Right atrium auricular region (tissue), 2 donors: Measurements from ENCODE around the gene PGLYRP1. TPM values are rescaled to one million over a fixed set of nuclear protein-coding genes. Genes with fewer than 3 reads are reported as not detected.

Experiments
- DNase-seq: peaks from one replicate; pipeline ENCODE4 v3.0.0-alpha.2; 2019; ENCODE audit warnings: low spot score
- H3K27ac ChIP-seq, 2 donors: fragments of 200-600 bp; sonication (generic); 1 replicate in 1 of 2; 2 replicates in 1 of 2; pipeline ENCODE4 v1.5.1; 2016 to 2019
- H3K27me3 ChIP-seq, 2 donors: fragments of 200-600 bp; sonication (generic); one replicate each; pipeline versions ENCODE4 v1.5.1 to v1.6.0; 2017 to 2019
- H3K36me3 ChIP-seq: fragments of 200-600 bp; sonication (generic); one replicate; pipeline ENCODE4 v1.5.1; 2016
- H3K4me1 ChIP-seq, 2 donors: fragments of 200-600 bp; sonication (generic); one replicate each; pipeline versions ENCODE4 v1.5.1 to v1.6.0; 2017 to 2019
- H3K4me3 ChIP-seq, 2 donors: fragments of 200-600 bp; sonication (generic); 1 replicate in 1 of 2; 2 replicates in 1 of 2; pipeline ENCODE4 v1.5.1; 2017 to 2019; ENCODE audit warnings: mild to moderate bottlenecking in 1 of 2, moderate library complexity in 1 of 2
- H3K9me3 ChIP-seq, 2 donors: fragments of 200-600 bp; sonication (generic); one replicate each; pipeline ENCODE4 v1.5.1; 2019
- total RNA-seq, 2 donors: library from RNA; depleted of rRNA; stranded (reverse); fragments of >200 nt; gene quantifications; one replicate each; pipeline ENCODE4 v1.1.0, GENCODE V29; 2016
- TF ChIP-seq, protein P1 (sequence below), 2 donors: fragments of 200-600 bp; sonication (generic); IDR thresholded peaks; one replicate each; pipeline ENCODE4 v1.5.1; 2019; ENCODE audit warnings: antibody characterized with exemption in 2 of 2

PGLYRP1 gene
- total RNA-seq, 2 donors from 2014 or later = not detected

DNA sequence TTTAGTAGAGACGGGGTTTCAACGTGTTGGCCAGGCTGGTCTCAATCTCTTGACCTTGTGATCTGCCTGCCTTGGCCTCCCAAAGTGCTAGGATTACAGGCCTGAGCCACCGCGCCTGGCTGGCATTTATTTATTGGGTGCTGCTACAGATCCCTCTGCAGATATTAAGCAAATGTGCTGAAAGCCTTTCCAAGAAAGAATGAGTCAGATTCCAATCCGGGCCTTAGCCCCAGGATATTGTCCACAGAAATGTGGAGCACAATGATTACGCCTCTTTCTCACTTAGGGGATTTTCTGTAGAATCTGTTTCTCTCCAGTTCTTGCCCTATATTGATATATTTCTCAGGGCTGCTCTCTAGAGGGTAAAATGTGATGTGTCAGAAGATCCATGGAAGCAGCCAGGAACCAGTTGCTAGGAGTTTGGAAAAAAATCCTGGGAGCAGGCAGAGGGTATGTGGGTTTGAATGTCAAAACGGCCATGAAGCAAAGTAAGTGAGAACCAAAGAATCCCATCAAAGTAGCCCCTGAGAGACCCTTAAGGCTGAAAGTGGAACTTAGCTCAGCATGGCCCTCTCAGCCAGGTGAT is 42.7 kb upstream of the PGLYRP1 start:
- Histone ChIP-seq H3K4me3 (no peak overlapping the region), H3K4me1 (no peaks in the 10 kb centered on the region), H3K27ac (no peak overlapping the region), H3K9me3 (no peaks in the 10 kb centered on the region), H3K36me3 (no peaks in the 10 kb centered on the region), H3K27me3 (no peaks in the 10 kb centered on the region)
- TF ChIP-seq, protein P1, sequence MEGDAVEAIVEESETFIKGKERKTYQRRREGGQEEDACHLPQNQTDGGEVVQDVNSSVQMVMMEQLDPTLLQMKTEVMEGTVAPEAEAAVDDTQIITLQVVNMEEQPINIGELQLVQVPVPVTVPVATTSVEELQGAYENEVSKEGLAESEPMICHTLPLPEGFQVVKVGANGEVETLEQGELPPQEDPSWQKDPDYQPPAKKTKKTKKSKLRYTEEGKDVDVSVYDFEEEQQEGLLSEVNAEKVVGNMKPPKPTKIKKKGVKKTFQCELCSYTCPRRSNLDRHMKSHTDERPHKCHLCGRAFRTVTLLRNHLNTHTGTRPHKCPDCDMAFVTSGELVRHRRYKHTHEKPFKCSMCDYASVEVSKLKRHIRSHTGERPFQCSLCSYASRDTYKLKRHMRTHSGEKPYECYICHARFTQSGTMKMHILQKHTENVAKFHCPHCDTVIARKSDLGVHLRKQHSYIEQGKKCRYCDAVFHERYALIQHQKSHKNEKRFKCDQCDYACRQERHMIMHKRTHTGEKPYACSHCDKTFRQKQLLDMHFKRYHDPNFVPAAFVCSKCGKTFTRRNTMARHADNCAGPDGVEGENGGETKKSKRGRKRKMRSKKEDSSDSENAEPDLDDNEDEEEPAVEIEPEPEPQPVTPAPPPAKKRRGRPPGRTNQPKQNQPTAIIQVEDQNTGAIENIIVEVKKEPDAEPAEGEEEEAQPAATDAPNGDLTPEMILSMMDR (IDR thresholded peaks at IDR 0.05) = no peak
- no peak for DNase-seq

DNA sequence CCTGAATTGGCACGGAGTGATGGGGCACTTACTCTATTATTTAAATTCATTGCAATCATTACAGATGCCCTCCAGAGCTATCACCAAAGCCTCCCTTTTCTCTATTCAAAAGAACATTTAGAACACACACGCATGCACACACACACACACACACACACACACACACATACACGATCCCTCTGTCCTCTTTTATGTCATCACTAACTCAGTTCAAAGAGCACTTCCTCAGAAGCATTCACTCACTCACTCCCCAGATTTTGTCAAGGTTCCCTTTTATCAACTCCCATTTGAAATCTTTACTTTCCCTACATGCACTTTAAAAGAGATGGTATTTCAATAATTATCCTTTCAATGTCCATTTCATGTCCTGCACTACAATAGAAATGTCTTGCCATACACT is 40.3 kb upstream of the PGLYRP1 start:
- Histone ChIP-seq H3K27me3 (no peaks in the 10 kb centered on the region), H3K27ac (no peak overlapping the region), H3K9me3 (no peaks in the 10 kb centered on the region), H3K4me3 (no peak overlapping the region), H3K4me1 (no peaks in the 10 kb centered on the region), H3K36me3 (no peaks in the 10 kb centered on the region)
- TF ChIP-seq, protein P1 (IDR thresholded peaks at IDR 0.05) = no peak
- DNase-seq = no peak

DNA sequence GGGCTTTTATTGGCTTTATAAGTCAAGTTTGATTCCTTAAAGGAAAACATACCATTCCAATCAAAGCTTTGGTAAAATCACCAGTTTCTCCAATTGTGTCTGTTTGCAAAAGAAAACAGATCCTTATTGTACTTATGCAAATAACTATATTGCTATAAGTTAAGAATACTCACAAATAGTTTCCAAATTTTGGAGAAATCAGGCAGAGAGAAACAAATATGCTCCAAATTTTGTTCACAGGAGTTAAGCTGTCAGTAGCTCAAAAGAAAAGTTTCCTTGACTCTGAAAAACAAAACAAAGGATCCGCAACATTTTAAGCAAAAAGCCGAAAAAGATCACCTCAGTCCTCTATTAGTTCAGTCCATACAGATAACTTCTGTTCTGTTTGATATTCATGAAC is 37.2 kb upstream of the PGLYRP1 start:
- no peaks in the 10 kb centered on the region for H3K9me3 ChIP-seq
- no peaks in the 10 kb centered on the region for H3K4me1 ChIP-seq
- no peak for DNase-seq
- TF ChIP-seq, protein P1 (IDR thresholded peaks at IDR 0.05) = no peak
- H3K4me3 ChIP-seq = no peak overlapping the region
- H3K27ac ChIP-seq = no peak overlapping the region
- no peaks in the 10 kb centered on the region for H3K27me3 ChIP-seq
- H3K36me3 ChIP-seq = no peaks in the 10 kb centered on the region

DNA sequence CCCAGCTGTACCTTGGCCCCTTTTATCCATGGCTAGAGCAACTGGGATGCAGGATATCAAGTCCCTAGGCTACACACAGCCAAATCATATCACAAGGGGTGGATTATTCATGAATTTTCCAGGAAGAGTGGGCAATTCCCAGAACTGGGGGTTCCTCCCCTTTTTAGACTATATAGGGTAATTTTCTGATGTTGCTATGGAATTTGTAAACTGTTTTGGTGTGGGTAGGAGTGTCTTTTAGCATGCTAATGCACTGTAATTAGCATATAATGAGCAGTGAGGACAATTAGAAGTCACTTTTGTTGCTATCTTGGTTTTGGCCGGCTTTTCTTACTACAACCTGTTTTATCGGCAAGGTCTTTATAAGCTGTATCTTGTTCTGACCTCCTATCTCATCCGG is 35.9 kb upstream of the PGLYRP1 start:
- Histone ChIP-seq H3K4me1 (no peaks in the 10 kb centered on the region), H3K27ac (no peak overlapping the region), H3K9me3 (no peaks in the 10 kb centered on the region), H3K36me3 (no peaks in the 10 kb centered on the region), H3K27me3 (no peaks in the 10 kb centered on the region), H3K4me3 (no peak overlapping the region)
- TF ChIP-seq, protein P1 (IDR thresholded peaks at IDR 0.05) = no peak
- DNase-seq = no peak

DNA sequence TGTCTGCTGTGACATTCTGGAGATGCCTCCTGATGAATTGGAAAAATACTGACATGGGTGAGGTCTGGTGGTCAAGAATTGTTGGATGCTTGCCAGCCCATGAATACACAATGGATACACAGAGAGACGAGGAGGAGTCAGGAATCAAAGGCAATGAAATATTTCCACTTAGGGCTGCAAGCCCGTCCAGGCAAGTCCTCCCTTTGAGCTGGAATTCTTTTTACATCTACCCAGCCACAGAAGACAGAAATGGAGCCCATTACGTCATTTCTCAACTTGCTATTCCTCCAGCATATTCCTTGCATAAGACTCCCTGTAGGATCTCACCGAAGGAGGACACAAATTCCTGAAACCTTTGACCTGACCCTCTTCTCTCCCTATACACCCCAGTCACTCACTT is 33.7 kb upstream of the PGLYRP1 start:
- DNase-seq = no peak
- Histone ChIP-seq H3K4me1 (no peaks in the 10 kb centered on the region), H3K27ac (no peak overlapping the region), H3K4me3 (no peak overlapping the region), H3K36me3 (no peaks in the 10 kb centered on the region), H3K9me3 (no peaks in the 10 kb centered on the region), H3K27me3 (no peaks in the 10 kb centered on the region)
- TF ChIP-seq, protein P1 (IDR thresholded peaks at IDR 0.05) = no peak

DNA sequence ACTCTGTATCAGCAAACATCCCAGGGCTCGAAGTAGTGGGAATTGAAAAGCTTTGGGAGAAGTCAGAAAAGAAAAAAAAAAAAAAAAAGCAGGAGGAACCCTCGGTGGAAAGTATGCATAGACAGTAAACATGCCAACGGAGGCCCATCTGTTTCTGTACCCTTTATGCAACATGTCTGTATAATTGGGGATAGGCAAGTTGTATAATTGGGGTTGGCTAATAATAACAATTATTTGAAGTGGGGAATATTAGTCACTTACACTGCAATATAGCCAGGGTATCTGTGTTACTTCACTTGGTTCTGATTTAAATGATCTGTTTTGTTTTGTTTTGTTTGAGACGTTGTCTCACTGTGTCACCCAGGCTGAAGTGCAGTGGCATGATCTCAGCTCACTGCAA is 30.0 kb upstream of the PGLYRP1 start:
- TF ChIP-seq, protein P1 (IDR thresholded peaks at IDR 0.05) = no peak

More for the DNA sequence above, 30.0 kb upstream of the PGLYRP1 start:
- H3K9me3 ChIP-seq = no peaks in the 10 kb centered on the region
- H3K4me1 ChIP-seq = no peaks in the 10 kb centered on the region
- no peak overlapping the region for H3K4me3 ChIP-seq
- H3K36me3 ChIP-seq = no peaks in the 10 kb centered on the region
- H3K27me3 ChIP-seq = no peaks in the 10 kb centered on the region
- DNase-seq = no peak
- no peak overlapping the region for H3K27ac ChIP-seq
